K562 (cell line): ENCODE results near the gene EVPL. TPM values are rescaled to one million over a fixed set of nuclear protein-coding genes. Genes with fewer than 3 reads are reported as not detected.

Experiments used
- ATAC-seq: fragments of 200-7000 bp; cut with Tn5 transposase; 3 replicates; pipeline ENCODE4 v1.9.1; 2020; ENCODE audit warnings: moderate library complexity
- BruUV-seq: library from RNA; stranded (reverse); fragments of 400-500 nt; replicated peaks from 2 replicates; lab custom pipeline; 2021; lab: Mats Ljungman, UMichigan
- CTCF ChIA-PET: fragments of 300-600 bp; formaldehyde crosslinking; extraction: SDS; loops from one replicate; lab custom pipeline; 2021; ENCODE audit warnings: low intra/inter-chr PET ratio; lab: Yijun Ruan, JAX
- POLR2A ChIA-PET: fragments of 300-600, 350-650 bp; sonication (Branson Sonifier 250); formaldehyde crosslinking; extraction: SDS; loops from one replicate; lab custom pipeline; 2021; ENCODE audit warnings: antibody characterized with exemption, inconsistent platforms; lab: Yijun Ruan, JAX
- DNase-seq, 4 experiments: peaks; one replicate each; pipeline versions ENCODE4 v3.0.0 to v3.0.0-alpha.2; 2011 to 2018; ENCODE audit warnings: low spot score in 3 of 4, mixed read lengths in 3 of 4; ENCODE audit errors: extremely low read depth in 1 of 4
- FAIRE-seq: peaks from 2 replicates; lab custom pipeline; 2011; peaks lifted over from hg19 to GRCh38; lab: Jason Lieb, UNC
- H2AFZ ChIP-seq: 2 replicates; pipeline ENCODE4 v1.6.0; 2011; ENCODE audit warnings: low read depth, low read length, control low read depth, inconsistent platforms
- H3K27ac ChIP-seq: fragments of 200-600 bp; 3 replicates; pipeline ENCODE4 v1.8.0; 2011; ENCODE audit warnings: low read depth, mild to moderate bottlenecking, control low read depth, inconsistent platforms, low read length, moderate library complexity, mixed read lengths; ENCODE audit errors: extremely low read depth
- H3K27me3 ChIP-seq, 2 experiments: fragments of 300-600 bp in 1 of 2; 2 replicates in 1 of 2; 3 replicates in 1 of 2; pipeline versions ENCODE4 v1.6.0 to v1.8.0; 2011; ENCODE audit warnings: inconsistent platforms in 2 of 2, low read length in 2 of 2, mild to moderate bottlenecking in 1 of 2, mixed read lengths in 1 of 2, moderate library complexity in 1 of 2; ENCODE audit not compliant: control insufficient read depth in 2 of 2, insufficient read depth in 2 of 2
- H3K36me3 ChIP-seq: fragments of 300-600 bp; 3 replicates; pipeline ENCODE4 v1.8.0; 2011; ENCODE audit warnings: mild to moderate bottlenecking, low read length, inconsistent platforms; ENCODE audit not compliant: control insufficient read depth, insufficient read depth
- H3K4me1 ChIP-seq, 2 experiments: fragments of 200-600 bp in 1 of 2; replicated peaks in 1 of 2; 2 replicates in 1 of 2; 3 replicates in 1 of 2; pipeline versions ENCODE4 v1.5.1 to v1.8.0; 2011; ENCODE audit warnings: inconsistent platforms in 2 of 2, low read length in 2 of 2, mild to moderate bottlenecking in 1 of 2, mixed read lengths in 1 of 2, moderate library complexity in 1 of 2; ENCODE audit not compliant: control insufficient read depth in 2 of 2, insufficient read depth in 2 of 2
- H3K4me2 ChIP-seq: 2 replicates; pipeline ENCODE4 v1.6.1; 2011; ENCODE audit warnings: low read length, control low read depth, inconsistent platforms, mixed read lengths; ENCODE audit not compliant: insufficient read depth
- H3K4me3 ChIP-seq: fragments of 200-600 bp; sonication (generic), shearing (Covaris generic); 2 replicates; pipeline ENCODE4 v1.5.1; 2016; ENCODE audit warnings: control low read depth, inconsistent platforms
- H3K79me2 ChIP-seq: fragments of 200-600 bp; 3 replicates; pipeline ENCODE4 v1.8.0; 2011; ENCODE audit warnings: low read length, inconsistent platforms; ENCODE audit not compliant: control insufficient read depth, insufficient read depth
- H3K9ac ChIP-seq, 2 experiments: 2 replicates each; pipeline versions ENCODE4 v1.6.0 to v1.6.1; 2011; ENCODE audit warnings: low read depth in 2 of 2, low read length in 2 of 2, control low read depth in 1 of 2, inconsistent platforms in 1 of 2, mild to moderate bottlenecking in 1 of 2, mixed read lengths in 1 of 2; ENCODE audit not compliant: insufficient read depth in 1 of 2
- H3K9me1 ChIP-seq: one replicate; pipeline ENCODE4 v1.6.0; 2011; ENCODE audit warnings: inconsistent platforms, mild to moderate bottlenecking, low read length, moderate library complexity; ENCODE audit not compliant: control insufficient read depth, insufficient read depth
- H3K9me3 ChIP-seq: replicated peaks from 2 replicates; pipeline ENCODE4 v1.5.1; 2011; ENCODE audit warnings: low read depth, low read length, inconsistent platforms; ENCODE audit not compliant: control insufficient read depth, insufficient read depth
- H4K20me1 ChIP-seq: replicated peaks from 2 replicates; pipeline ENCODE4 v1.6.1; 2011; ENCODE audit warnings: low read length, inconsistent platforms, mixed read lengths; ENCODE audit not compliant: control insufficient read depth, insufficient read depth
- CC2D1A ChIP-seq: fragments of 450-650 bp; IDR thresholded peaks from 2 replicates; pipeline ENCODE4 v1.6.1; 2017; ENCODE audit warnings: mild to moderate bottlenecking
- ELF4 ChIP-seq: fragments of 450-650 bp; formaldehyde crosslinking; IDR thresholded peaks from 2 replicates; pipeline ENCODE4 v1.4.0; 2022; ENCODE audit warnings: missing genetic modification characterization
- ETV5 ChIP-seq: sonication (generic); formaldehyde crosslinking; IDR thresholded peaks from 2 replicates; pipeline ENCODE4 v1.4.0; 2020; ENCODE audit warnings: low read depth, mild to moderate bottlenecking, missing genetic modification reagents
- FOXJ3 ChIP-seq: sonication (generic); formaldehyde crosslinking; IDR thresholded peaks from 2 replicates; pipeline ENCODE4 v1.4.0; 2020; ENCODE audit warnings: mild to moderate bottlenecking, missing genetic modification reagents
- ILK ChIP-seq: fragments of 450-650 bp; IDR thresholded peaks from 2 replicates; pipeline ENCODE4 v1.6.1; 2016; ENCODE audit warnings: missing genetic modification characterization, low read depth, mild to moderate bottlenecking, missing compliant biosample characterization, moderate library complexity, borderline replicate concordance
- WGBS: fragments of 100-300 bp; shearing (Covaris generic); methylation state at CpG from one replicate; pipeline ENCODE4 v1.1.6; 2016; ENCODE audit warnings: low coverage, mixed read lengths; ENCODE audit not compliant: insufficient coverage; ENCODE audit errors: missing lambda C conversion rate; 5-methylcytosine and 5-hydroxymethylcytosine counted together
- in situ Hi-C: fragments of 300-500 bp; cut with MboI; formaldehyde crosslinking; loops from 4 replicates; pipeline ENCODE4 v1.15.0; 2018; ENCODE audit warnings: inconsistent platforms, mixed read lengths
- intact Hi-C: fragments of 100-400 bp; cut with micrococcal nuclease; formaldehyde crosslinking; loops from 2 replicates; pipeline ENCODE4 v1.14.2; 2022
- polyA plus RNA-seq, 8 experiments: library from polyadenylated mRNA; depleted of rRNA in 4 of 8; stranded (reverse) in 5 of 8; unstranded in 3 of 8; fragments of >200 nt; fragmentation: Nextera tagmentation in 2 of 8; fragmentation: Illumina TruSeq in 1 of 8; extraction: Ambion mirVana in 2 of 8; extraction: Trizol in 1 of 8; gene quantifications; 2 replicates each; pipeline versions ENCODE4 v1.2.1 to v1.2.3, GENCODE V29; 2011 to 2014; ENCODE audit warnings: inconsistent platforms in 1 of 8, missing spikeins in 1 of 8
- total RNA-seq, 7 experiments: library from RNA; depleted of rRNA in 6 of 7; stranded (reverse); fragments of >200 nt in 6 of 7; fragmentation: Illumina TruSeq in 2 of 7; extraction: Trizol in 2 of 7; gene quantifications; 2 replicates each; pipeline versions ENCODE4 v1.2.1 to v1.2.3, GENCODE V29; 2011 to 2021; ENCODE audit warnings: low replicate concordance in 1 of 7

Gene EVPL
- total and polyA plus RNA-seq, 9 of the 15 experiments (the other 6 are each of a cell fraction or from before 2014, with no cell fraction given), result 0.08 to 0.18 (median 0.16) TPM; not detected in 5

DNA sequence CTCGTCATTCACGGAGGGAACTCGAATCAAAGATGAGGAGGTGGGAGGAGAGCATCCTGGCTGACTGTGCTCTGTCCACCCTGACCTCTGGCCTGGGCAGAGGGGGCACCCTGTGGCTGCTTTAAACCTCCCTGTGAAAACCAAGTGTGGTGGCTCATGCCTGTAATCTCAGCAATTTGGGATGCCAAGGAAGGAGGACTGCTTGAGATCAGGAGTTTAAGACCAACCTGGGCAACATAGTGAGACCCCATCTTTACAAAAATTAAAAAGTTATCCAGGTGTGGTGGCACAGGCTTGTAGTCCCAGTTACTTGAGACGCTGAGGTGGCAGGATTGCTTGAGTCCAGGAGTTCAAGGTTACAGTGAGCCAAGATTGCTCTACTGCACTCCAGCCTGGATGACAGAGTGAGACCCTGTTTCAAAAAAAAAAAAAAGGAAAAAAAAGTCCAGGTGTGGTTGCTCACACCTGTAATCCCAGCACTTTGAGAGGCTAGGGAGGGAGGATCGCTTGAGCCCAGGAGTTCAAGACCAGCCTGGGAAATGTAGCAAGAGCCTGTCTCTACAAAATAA is 32.2 kb downstream of the EVPL start (continued):
- TF ChIP-seq FOXJ3, result no peak
- no peak for TF ChIP-seq CC2D1A
- TF ChIP-seq ILK (tag), result no peak
- TF ChIP-seq, all 486 proteins: peak for 0

DNA sequence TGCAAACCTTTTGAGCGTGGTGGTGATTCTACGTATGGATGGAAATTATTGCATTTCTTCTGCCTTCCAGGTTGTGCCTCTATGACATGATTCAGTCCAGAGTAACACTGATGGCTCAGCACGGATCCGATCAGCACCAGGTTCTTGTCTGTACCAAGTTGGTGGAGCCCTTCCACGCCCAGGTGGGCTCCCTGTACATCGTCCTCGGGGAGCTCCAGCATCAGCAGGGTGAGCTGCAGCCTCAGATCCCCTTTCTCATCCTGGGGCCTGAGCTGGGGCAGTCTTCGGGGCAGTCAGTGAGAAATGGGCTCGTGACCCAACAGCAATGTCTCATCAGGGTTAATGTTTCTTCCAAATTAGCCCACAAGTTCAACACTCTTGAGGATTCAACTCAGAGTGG is 35.7 kb downstream of the EVPL start:
- H2AFZ ChIP-seq, result no peak overlapping the region
- CTCF ChIA-PET, result no interaction called here
- no peaks in the 10 kb centered on the region for H4K20me1 ChIP-seq
- H3K4me2 ChIP-seq, result no peak overlapping the region
- no peaks in the 10 kb centered on the region for H3K9me3 ChIP-seq
- no peaks in the 10 kb centered on the region for H3K79me2 ChIP-seq
- intact Hi-C loops (no loop called here), in situ Hi-C loops (no loop called here)
- ATAC-seq (no peak), DNase-seq (no peak), FAIRE-seq (no peak)
- H3K9me1 ChIP-seq, result no peaks in the 10 kb centered on the region
- no peaks in the 10 kb centered on the region for H3K4me1 ChIP-seq
- no peak overlapping the region for H3K4me3 ChIP-seq
- POLR2A ChIA-PET, result interaction anchor here (0.6 to 1.5 kb wide), 2 partner anchors 18 to 36 kb away, joined by 3 to 4 read pairs; no protein-coding TSS in a partner anchor
- no peak overlapping the region; a peak in 1 of 4 replicates for H3K9ac ChIP-seq
- BruUV-seq, result no TSS peak
- H3K27me3 ChIP-seq, result no peaks in the 10 kb centered on the region
- H3K36me3 ChIP-seq, result peaks cover 22% of the 10 kb centered on the region; the same call in 2 of the 3 replicates
- WGBS, result 87% methylated on average over 9 of the region's 9 CpGs
- no peak for TF ChIP-seq ELF4 (CRISPR knock-in tag)
- TF ChIP-seq ETV5, result no peak
- H3K27ac ChIP-seq, result no peak overlapping the region
